SJCRH30 (cell line): ENCODE measurements around the gene RICTOR. TPM values are rescaled to one million over a fixed set of nuclear protein-coding genes. Genes with fewer than 3 reads are reported as not detected.
"Not testable (repeated sequence)": the region's sequence is repeated elsewhere in the genome, so short reads cannot be mapped to it uniquely, and the experiment has no call there.

Experiments used
- DNase-seq, 2 experiments: peaks; one replicate each; pipeline ENCODE4 v3.0.0-alpha.2; 2015 to 2020
- H3K27ac ChIP-seq: fragments of 250-450 bp; sonication (Bioruptor Pico); 2 replicates; pipeline ENCODE4 v1.5.1; 2020; ENCODE audit warnings: mild to moderate bottlenecking, moderate library complexity
- H3K27me3 ChIP-seq: fragments of 250-450 bp; sonication (Bioruptor Pico); 2 replicates; pipeline ENCODE4 v1.5.1; 2020; ENCODE audit warnings: mild to moderate bottlenecking, moderate library complexity
- H3K36me3 ChIP-seq: fragments of 250-450 bp; sonication (Bioruptor Pico); 2 replicates; pipeline ENCODE4 v1.5.1; 2020; ENCODE audit warnings: mild to moderate bottlenecking, moderate library complexity
- H3K4me1 ChIP-seq: fragments of 250-450 bp; sonication (Bioruptor Pico); 2 replicates; pipeline ENCODE4 v1.5.1; 2020; ENCODE audit warnings: mild to moderate bottlenecking, moderate library complexity
- H3K4me3 ChIP-seq: fragments of 250-450 bp; sonication (Bioruptor Pico); 2 replicates; pipeline ENCODE4 v1.5.1; 2020; ENCODE audit warnings: mild to moderate bottlenecking, moderate library complexity
- H3K9me3 ChIP-seq: fragments of 250-450 bp; sonication (Bioruptor Pico); replicated peaks from 2 replicates; pipeline ENCODE4 v1.5.1; 2020; ENCODE audit warnings: mild to moderate bottlenecking, moderate library complexity
- total RNA-seq: library from RNA; depleted of rRNA; stranded (reverse); fragments of >200 nt; shearing (Covaris generic); gene quantifications from 2 replicates; pipeline ENCODE4 v1.2.3, GENCODE V29; 2014

RICTOR gene
- total RNA-seq, 1 experiment from 2014 or later, result 24.3 TPM

DNA sequence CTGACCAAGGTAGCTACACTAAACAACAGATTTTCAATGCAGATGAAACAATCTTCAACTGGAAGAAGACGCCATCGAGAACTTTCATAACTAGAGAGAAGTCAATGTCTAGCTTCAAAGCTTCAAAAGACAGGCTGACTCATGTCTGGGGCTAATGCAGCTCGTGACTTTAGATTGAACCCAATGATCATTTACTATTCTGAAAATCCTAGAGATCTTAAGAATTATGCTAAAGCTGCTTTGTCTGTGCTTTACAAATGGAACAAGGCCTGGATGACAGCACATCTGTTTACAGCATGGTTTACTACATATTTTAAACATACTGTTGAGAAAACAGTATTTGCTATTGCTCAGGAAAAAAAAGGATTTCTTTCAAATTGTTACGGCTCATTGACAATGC is 54.9 kb downstream of the RICTOR start:
- Histone ChIP-seq H3K4me1 (no peaks in the 10 kb centered on the region), H3K36me3 (peaks cover 9% of the 10 kb centered on the region; the same call in 1 of the 2 replicates), H3K27me3 (no peaks in the 10 kb centered on the region), H3K9me3 (no peaks in the 10 kb centered on the region), H3K4me3 (no peak overlapping the region), H3K27ac (no peak overlapping the region)
- DNase-seq, result no peak

- H3K27me3 ChIP-seq, result no peaks in the 10 kb centered on the region
- 0 out of 2 replicates have a peak, but pooled peaks cover 2% of the 10 kb centered on the region for H3K9me3 ChIP-seq
- H3K36me3 ChIP-seq, result peaks cover 11% of the 10 kb centered on the region; the same call in 1 of the 2 replicates
- DNase-seq, result no peak
- H3K4me1 ChIP-seq, result no peaks in the 10 kb centered on the region
- no peak overlapping the region for H3K4me3 ChIP-seq
- no peak overlapping the region for H3K27ac ChIP-seq
These were observed 56.7 kb downstream of the RICTOR start for GRCh38 chr5:39017504-39017903.

GRCh38 chr5:39016587-39017275 is 57.5 kb downstream of the RICTOR start:
- Histone ChIP-seq H3K4me1 (no peaks in the 10 kb centered on the region), H3K4me3 (no peak overlapping the region), H3K27me3 (no peaks in the 10 kb centered on the region), H3K27ac (no peak overlapping the region), H3K9me3 (peaks cover 7% of the 10 kb centered on the region; the same call in 1 of the 2 replicates), H3K36me3 (peaks cover 11% of the 10 kb centered on the region)
- DNase-seq, result no peak

GRCh38 chr5:39015743-39016586 is 58.2 kb downstream of the RICTOR start:
- no peak overlapping the region for H3K27ac ChIP-seq
- H3K27me3 ChIP-seq, result no peaks in the 10 kb centered on the region
- H3K4me1 ChIP-seq, result no peaks in the 10 kb centered on the region
- H3K9me3 ChIP-seq, result peaks cover 7% of the 10 kb centered on the region; the same call in 1 of the 2 replicates
- no peak overlapping the region for H3K4me3 ChIP-seq
- DNase-seq, result no peak
- H3K36me3 ChIP-seq, result peaks cover 11% of the 10 kb centered on the region

DNA sequence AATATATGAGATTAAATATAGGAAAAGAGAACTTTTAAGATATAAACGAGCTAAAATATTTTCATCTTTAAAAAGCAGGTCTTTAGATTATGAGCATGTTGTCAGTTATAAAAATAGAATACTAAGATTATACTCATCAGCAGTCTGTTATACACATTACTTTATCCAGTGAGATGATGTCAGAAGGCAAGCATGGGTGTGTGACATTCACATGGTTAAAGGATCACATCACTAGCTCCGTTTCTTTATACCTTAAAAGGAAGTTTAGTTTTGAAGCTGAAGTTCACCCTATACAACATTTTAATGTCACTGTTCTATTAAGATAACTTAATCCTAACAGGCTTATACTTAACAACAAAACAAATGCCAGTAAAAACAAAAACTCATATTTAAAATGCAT is 59.6 kb downstream of the RICTOR start:
- H3K4me3 ChIP-seq, result no peak overlapping the region
- H3K27me3 ChIP-seq, result no peaks in the 10 kb centered on the region
- H3K9me3 ChIP-seq, result peaks cover 7% of the 10 kb centered on the region; the same call in 1 of the 2 replicates
- H3K4me1 ChIP-seq, result no peaks in the 10 kb centered on the region
- H3K27ac ChIP-seq, result no peak overlapping the region
- peaks cover 4% of the 10 kb centered on the region for H3K36me3 ChIP-seq
- DNase-seq, result no peak

GRCh38 chr5:39013938-39014337 is 60.3 kb downstream of the RICTOR start:
- Histone ChIP-seq H3K4me3 (no peak overlapping the region), H3K9me3 (peaks cover 7% of the 10 kb centered on the region; the same call in 1 of the 2 replicates), H3K27me3 (no peaks in the 10 kb centered on the region), H3K4me1 (no peaks in the 10 kb centered on the region), H3K36me3 (peaks cover 4% of the 10 kb centered on the region), H3K27ac (no peak overlapping the region)
- no peak for DNase-seq

DNA sequence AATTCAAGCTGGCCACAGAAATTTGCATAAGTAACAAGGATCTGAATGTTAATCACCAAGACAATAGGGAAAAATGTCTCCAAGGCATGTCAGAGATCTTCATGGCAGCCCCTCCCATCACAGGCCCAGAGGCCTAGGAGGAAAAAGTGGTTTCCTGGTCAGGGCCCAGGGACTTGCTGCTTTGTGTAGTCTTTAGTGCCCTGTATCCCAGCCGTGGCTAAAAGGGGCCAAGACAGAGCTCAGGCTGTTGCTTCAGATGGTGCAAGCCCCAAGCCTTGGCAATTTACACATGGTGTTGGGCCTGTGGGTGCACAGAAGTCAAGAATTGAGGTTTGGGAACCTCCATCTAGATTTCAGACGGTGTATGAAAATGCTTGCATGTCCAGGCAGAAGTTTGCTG is 63.2 kb downstream of the RICTOR start:
- not testable (repeated sequence) for H3K27me3 ChIP-seq, H3K9me3 ChIP-seq, H3K36me3 ChIP-seq, H3K27ac ChIP-seq, DNase-seq, H3K4me3 ChIP-seq, H3K4me1 ChIP-seq

DNA sequence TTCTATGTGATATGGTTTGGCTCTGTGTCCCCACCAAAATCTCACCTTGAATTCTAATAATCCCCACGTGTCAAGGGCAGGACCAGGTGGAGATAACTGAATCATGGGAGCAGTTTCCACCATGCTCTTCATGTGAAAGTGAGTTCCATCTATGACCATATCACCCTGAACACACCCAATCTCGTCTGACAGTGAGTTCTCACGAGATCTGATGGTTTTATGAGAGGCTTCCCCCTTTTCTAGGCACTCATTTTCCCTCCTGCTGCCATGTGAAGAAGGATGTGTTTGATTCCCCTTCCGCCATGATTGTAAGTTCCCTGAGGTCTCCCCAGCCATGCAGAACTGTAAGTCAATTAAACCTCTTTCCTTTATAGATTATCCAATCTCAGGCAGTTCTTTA is 64.2 kb downstream of the RICTOR start:
- no peaks in the 10 kb centered on the region for H3K27me3 ChIP-seq
- no peak overlapping the region for H3K27ac ChIP-seq
- no peak for DNase-seq
- peaks cover 7% of the 10 kb centered on the region; the same call in 1 of the 2 replicates for H3K9me3 ChIP-seq
- peaks cover 2% of the 10 kb centered on the region; the same call in 1 of the 2 replicates for H3K36me3 ChIP-seq
- H3K4me1 ChIP-seq, result no peaks in the 10 kb centered on the region
- no peak overlapping the region for H3K4me3 ChIP-seq

GRCh38 chr5:39009280-39009679 is 64.9 kb downstream of the RICTOR start:
- Histone ChIP-seq H3K27ac (no peak overlapping the region), H3K9me3 (peaks cover 7% of the 10 kb centered on the region; the same call in 1 of the 2 replicates), H3K27me3 (no peaks in the 10 kb centered on the region), H3K36me3 (peaks cover 2% of the 10 kb centered on the region; the same call in 1 of the 2 replicates), H3K4me3 (no peak overlapping the region), H3K4me1 (no peaks in the 10 kb centered on the region)
- no peak for DNase-seq

DNA sequence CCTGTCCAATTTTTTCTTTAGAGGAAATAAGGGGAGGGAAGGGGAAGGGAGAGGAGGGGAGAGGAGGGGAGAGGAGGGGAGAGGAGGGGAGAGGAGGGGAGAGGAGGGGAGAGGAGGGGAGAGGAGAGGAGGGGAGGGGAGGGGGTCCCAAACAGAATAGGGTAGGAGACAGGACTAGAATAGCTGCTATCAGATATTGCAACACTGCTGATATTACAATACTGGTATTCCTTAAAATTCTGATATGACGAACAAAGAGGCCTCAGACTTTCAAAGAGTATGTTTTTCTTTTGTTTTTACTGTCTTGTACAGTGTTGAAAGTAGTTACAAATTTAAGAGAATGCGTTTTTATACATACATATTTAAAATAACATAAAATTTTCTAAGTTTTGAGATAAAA is 67.5 kb downstream of the RICTOR start:
- H3K4me1 ChIP-seq, result no peaks in the 10 kb centered on the region
- no peak overlapping the region for H3K27ac ChIP-seq
- no peaks in the 10 kb centered on the region for H3K9me3 ChIP-seq
- no peak overlapping the region for H3K4me3 ChIP-seq
- H3K27me3 ChIP-seq, result no peaks in the 10 kb centered on the region
- H3K36me3 ChIP-seq, result no peaks in the 10 kb centered on the region; the same call in 1 of the 2 replicates
- no peak for DNase-seq

- Histone ChIP-seq H3K4me3 (no peak overlapping the region), H3K36me3 (no peaks in the 10 kb centered on the region; the same call in 1 of the 2 replicates), H3K9me3 (no peaks in the 10 kb centered on the region), H3K27me3 (no peaks in the 10 kb centered on the region), H3K4me1 (no peaks in the 10 kb centered on the region), H3K27ac (no peak overlapping the region)
- DNase-seq, result no peak
These were observed 68.5 kb downstream of the RICTOR start for GRCh38 chr5:39005566-39006232.

DNA sequence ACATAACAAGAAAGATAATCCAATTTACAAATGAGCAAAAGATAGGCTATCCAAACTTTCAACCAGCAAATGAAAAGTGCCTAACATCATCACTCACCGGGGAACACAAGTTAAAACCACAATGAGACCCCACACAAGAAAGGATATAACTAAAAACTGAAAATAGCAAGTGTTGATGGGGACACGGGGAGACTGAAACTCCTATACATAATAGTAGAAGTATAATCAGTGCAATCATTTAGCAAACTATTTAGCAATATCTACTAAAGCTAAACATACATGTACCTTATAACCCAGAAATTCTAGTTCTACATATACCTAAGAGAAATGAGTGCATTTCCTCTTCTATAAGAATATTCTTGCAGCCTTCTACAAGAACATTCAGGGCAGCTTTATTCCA is 72.5 kb downstream of the RICTOR start:
- no peak overlapping the region for H3K27ac ChIP-seq
- no peak overlapping the region for H3K4me3 ChIP-seq
- DNase-seq, result no peak
- H3K9me3 ChIP-seq, result 0 out of 2 replicates have a peak, but pooled peaks cover 4% of the 10 kb centered on the region
- peaks cover 13% of the 10 kb centered on the region for H3K4me1 ChIP-seq
- peaks cover 4% of the 10 kb centered on the region; the same call in 1 of the 2 replicates for H3K36me3 ChIP-seq
- no peaks in the 10 kb centered on the region for H3K27me3 ChIP-seq

- no peak overlapping the region for H3K4me3 ChIP-seq
- H3K36me3 ChIP-seq, result peaks cover 12% of the 10 kb centered on the region; the same call in 1 of the 2 replicates
- no peak overlapping the region for H3K27ac ChIP-seq
- H3K27me3 ChIP-seq, result no peaks in the 10 kb centered on the region
- peaks cover 13% of the 10 kb centered on the region for H3K4me1 ChIP-seq
- H3K9me3 ChIP-seq, result 0 out of 2 replicates have a peak, but pooled peaks cover 4% of the 10 kb centered on the region
- DNase-seq, result no peak
These were observed 75.2 kb downstream of the RICTOR start for GRCh38 chr5:38999037-38999436.

GRCh38 chr5:38997591-38997990 is 76.6 kb downstream of the RICTOR start:
- Histone ChIP-seq H3K4me1 (peaks cover 13% of the 10 kb centered on the region), H3K27me3 (no peaks in the 10 kb centered on the region), H3K36me3 (peaks cover 14% of the 10 kb centered on the region; the same call in 1 of the 2 replicates), H3K4me3 (no peak overlapping the region), H3K27ac (peak overlapping the region; percentile 35), H3K9me3 (0 out of 2 replicates have a peak, but pooled peaks cover 4% of the 10 kb centered on the region)
- peak; percentile 88 to 96 for DNase-seq
